ENCODE measurements around the gene SPIN2A.
"Not testable (repeated sequence)": the region's sequence is repeated elsewhere in the genome, so short reads cannot be mapped to it uniquely, and the experiment has no call there.

Gene SPIN2A

GRCh38 chrX:57137501-57137900 lies 304 bp upstream of the SPIN2A start:
- no peak overlapping the region for H3K4me3 ChIP-seq (ENCODE audit: low read depth, low read length)
- no peak for TF ChIP-seq CTCF (IDR thresholded peaks at IDR 0.05; ENCODE audit: borderline replicate concordance, insufficient read depth, low read depth, low read length)

GRCh38 chrX:57136589-57136988 lies 608 bp downstream of the SPIN2A start:
- not testable (repeated sequence) for H3K4me3 ChIP-seq (ENCODE audit: low read depth, low read length)

- no peak for TF ChIP-seq CTCF (IDR thresholded peaks at IDR 0.05; ENCODE audit: borderline replicate concordance, insufficient read depth, low read depth, low read length)
- H3K4me3 ChIP-seq (ENCODE audit: low read depth, low read length), result no peak overlapping the region
These were observed 1.9 kb downstream of the SPIN2A start for GRCh38 chrX:57135287-57135686.

- no peak for TF ChIP-seq CTCF (IDR thresholded peaks at IDR 0.05; ENCODE audit: borderline replicate concordance, insufficient read depth, low read depth, low read length)
- no peak overlapping the region for H3K4me3 ChIP-seq (ENCODE audit: low read depth, low read length)
These were observed 2.5 kb downstream of the SPIN2A start for GRCh38 chrX:57134702-57135101.

- H3K4me3 ChIP-seq (ENCODE audit: low read depth, low read length), result no peak overlapping the region
These were observed 3.5 kb downstream of the SPIN2A start for GRCh38 chrX:57133706-57134105.

GRCh38 chrX:57133284-57133683 lies 3.9 kb downstream of the SPIN2A start:
- not testable (repeated sequence) for H3K4me3 ChIP-seq (ENCODE audit: low read depth, low read length)

More at GRCh38 chrX:57133706-57134105, 3.5 kb downstream of the SPIN2A start:
- no peak for TF ChIP-seq CTCF (IDR thresholded peaks at IDR 0.05; ENCODE audit: borderline replicate concordance, insufficient read depth, low read depth, low read length)

GRCh38 chrX:57132046-57132445 lies 5.2 kb downstream of the SPIN2A start:
- TF ChIP-seq CTCF (IDR thresholded peaks at IDR 0.05; ENCODE audit: borderline replicate concordance, insufficient read depth, low read depth, low read length), result no peak

GRCh38 chrX:57121816-57122215 lies 15.4 kb downstream of the SPIN2A start:
- peak overlapping the region; percentile 39 for H3K4me3 ChIP-seq (ENCODE audit: low read depth, low read length)
- no peak for TF ChIP-seq CTCF (IDR thresholded peaks at IDR 0.05; ENCODE audit: borderline replicate concordance, insufficient read depth, low read depth, low read length)

More at GRCh38 chrX:57132046-57132445, 5.2 kb downstream of the SPIN2A start:
- no peak overlapping the region for H3K4me3 ChIP-seq (ENCODE audit: low read depth, low read length)
